Ovary (tissue), 9 donors: Measurements from ENCODE around the gene DACH1. TPM values are rescaled to one million over a fixed set of nuclear protein-coding genes. Genes with fewer than 3 reads are reported as not detected.

Experiments used
- DNase-seq, 5 donors: peaks; one replicate each; pipeline ENCODE4 v3.0.0-alpha.2; 2019 to 2020
- H3K27ac ChIP-seq, 2 donors: fragments of 200-600 bp; one replicate each; pipeline versions ENCODE4 v1.5.1 to v1.8.0; 2019 to 2022
- H3K27me3 ChIP-seq: fragments of 200-600 bp; one replicate; pipeline ENCODE4 v1.8.0; 2022
- H3K36me3 ChIP-seq: fragments of 200-600 bp; sonication (generic); one replicate; pipeline ENCODE4 v1.5.1; 2019
- H3K4me1 ChIP-seq: one replicate; pipeline ENCODE4 v1.8.1; 2013; ENCODE audit warnings: mild to moderate bottlenecking, moderate library complexity; ENCODE audit not compliant: insufficient read depth
- H3K4me3 ChIP-seq: fragments of 200-600 bp; sonication (generic); one replicate; pipeline ENCODE4 v1.5.1; 2017
- H3K9me3 ChIP-seq, 2 donors: fragments of 200-600 bp in 1 of 2; sonication (generic) in 1 of 2; one replicate each; pipeline versions ENCODE4 v1.5.1 to v1.8.1; 2013 to 2019; ENCODE audit warnings: mild to moderate bottlenecking in 1 of 2, moderate library complexity in 1 of 2
- EP300 ChIP-seq: sonication (generic); formaldehyde crosslinking; IDR thresholded peaks from one replicate; pipeline ENCODE4 v1.6.1; 2017; ENCODE audit warnings: antibody characterized with exemption
- POLR2A ChIP-seq: fragments of 450-650 bp; IDR thresholded peaks from one replicate; pipeline ENCODE4 v1.6.1; 2017; ENCODE audit warnings: antibody characterized with exemption, mild to moderate bottlenecking, moderate library complexity
- WGBS, 3 donors: extraction: QIAGEN DNeasy Blood & Tissue Kit in 1 of 3; methylation state at CpG; one replicate each; pipeline versions ENCODE4 v1.1.5 to v1.1.7; 2013 to 2017; 5-methylcytosine and 5-hydroxymethylcytosine counted together
- intact Hi-C, 4 donors: fragments of 100-400 bp; cut with DNase I; formaldehyde crosslinking; loops; one replicate each; pipeline versions ENCODE4 v1.11.0 to v1.15.1; 2022 to 2023
- polyA plus RNA-seq, 2 donors: library from polyadenylated mRNA; stranded (reverse); fragments of 200-250 nt in 1 of 2; fragments of 350-450 nt in 1 of 2; fragmentation: Illumina TruSeq in 1 of 2; extraction: RNeasy Lipid Tissue Mini Kit (QIAGEN cat#74804) in 1 of 2; gene quantifications; one replicate each; pipeline ENCODE4 v1.2.3, GENCODE V29; 2013 to 2014
- total RNA-seq, 7 donors: library from RNA; depleted of rRNA in 2 of 7; stranded (reverse); fragments of >200 nt in 2 of 7; fragmentation: NEBNext Ultra II Directional in 3 of 7; extraction: Animal tissue kit (Norgen Biotek cat#: 25700) in 3 of 7; gene quantifications; one replicate each; pipeline versions ENCODE4 v1.1.0 to v1.2.4, GENCODE V29; 2016 to 2023
- TF ChIP-seq, protein P1 (sequence below), 3 donors: fragments of 450-650 bp in 2 of 3; fragments of 200-600 bp in 1 of 3; IDR thresholded peaks; one replicate each; pipeline versions ENCODE4 v1.5.1 to v1.8.0; 2016 to 2022; ENCODE audit warnings: antibody characterized with exemption in 3 of 3, mild to moderate bottlenecking in 1 of 3
- donor health status: DM: no; HTN: no; CAD: no; lungs with moderate emphysema.
- donor health status: DM: no; HTN: no; CAD: no.
- donor health status: Bipolar disorder and iron deficiency.
- donor health status: DM: yes; HTN: yes; CAD: no.
- donor health status: DM: no; HTN: no; CAD: no.
- donor health status: DM: yes; HTN: yes; CAD: no.

Gene DACH1
- total and polyA plus RNA-seq, 9 donors, result 0.91 to 3.2 (median 1.7) TPM

DNA sequence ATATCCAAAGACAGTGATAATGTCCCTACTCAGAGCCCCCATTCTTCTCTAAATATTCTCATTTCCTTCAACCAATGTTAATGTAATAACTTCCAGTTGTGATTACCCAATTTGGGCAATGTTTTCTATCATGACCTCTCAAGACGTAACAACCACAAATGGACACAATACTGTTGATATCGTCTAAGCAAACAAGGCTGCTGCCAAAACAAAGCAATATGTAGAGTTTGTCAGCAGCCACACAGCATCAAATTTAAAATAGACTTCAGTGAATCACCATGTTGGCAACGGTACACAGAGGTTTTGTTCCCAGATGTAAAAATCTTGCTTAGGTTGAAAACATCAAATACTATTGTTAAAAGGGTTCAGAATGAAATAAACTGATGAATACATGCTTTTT lies 205.1 kb downstream of the DACH1 start:
- Histone ChIP-seq H3K9me3 (no peaks in the 10 kb centered on the region), H3K27me3 (peaks cover 2% of the 10 kb centered on the region), H3K27ac (no peak overlapping the region), H3K4me1 (no peaks in the 10 kb centered on the region), H3K4me3 (no peak overlapping the region), H3K36me3 (no peaks in the 10 kb centered on the region)
- DNase-seq, result no peak
- intact Hi-C loops, result no loop called here
- 5 to 15% (median 8%) methylated on average over 3 of the region's 3 CpGs for WGBS, 3 donors
- TF ChIP-seq, protein P1, sequence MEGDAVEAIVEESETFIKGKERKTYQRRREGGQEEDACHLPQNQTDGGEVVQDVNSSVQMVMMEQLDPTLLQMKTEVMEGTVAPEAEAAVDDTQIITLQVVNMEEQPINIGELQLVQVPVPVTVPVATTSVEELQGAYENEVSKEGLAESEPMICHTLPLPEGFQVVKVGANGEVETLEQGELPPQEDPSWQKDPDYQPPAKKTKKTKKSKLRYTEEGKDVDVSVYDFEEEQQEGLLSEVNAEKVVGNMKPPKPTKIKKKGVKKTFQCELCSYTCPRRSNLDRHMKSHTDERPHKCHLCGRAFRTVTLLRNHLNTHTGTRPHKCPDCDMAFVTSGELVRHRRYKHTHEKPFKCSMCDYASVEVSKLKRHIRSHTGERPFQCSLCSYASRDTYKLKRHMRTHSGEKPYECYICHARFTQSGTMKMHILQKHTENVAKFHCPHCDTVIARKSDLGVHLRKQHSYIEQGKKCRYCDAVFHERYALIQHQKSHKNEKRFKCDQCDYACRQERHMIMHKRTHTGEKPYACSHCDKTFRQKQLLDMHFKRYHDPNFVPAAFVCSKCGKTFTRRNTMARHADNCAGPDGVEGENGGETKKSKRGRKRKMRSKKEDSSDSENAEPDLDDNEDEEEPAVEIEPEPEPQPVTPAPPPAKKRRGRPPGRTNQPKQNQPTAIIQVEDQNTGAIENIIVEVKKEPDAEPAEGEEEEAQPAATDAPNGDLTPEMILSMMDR (IDR thresholded peaks at IDR 0.05), result no peak

- H3K27ac ChIP-seq, result no peak overlapping the region
- intact Hi-C loops, result no loop called here
Measured at GRCh38 chr13:71659404-71659803, 207.6 kb downstream of the DACH1 start.

DNA sequence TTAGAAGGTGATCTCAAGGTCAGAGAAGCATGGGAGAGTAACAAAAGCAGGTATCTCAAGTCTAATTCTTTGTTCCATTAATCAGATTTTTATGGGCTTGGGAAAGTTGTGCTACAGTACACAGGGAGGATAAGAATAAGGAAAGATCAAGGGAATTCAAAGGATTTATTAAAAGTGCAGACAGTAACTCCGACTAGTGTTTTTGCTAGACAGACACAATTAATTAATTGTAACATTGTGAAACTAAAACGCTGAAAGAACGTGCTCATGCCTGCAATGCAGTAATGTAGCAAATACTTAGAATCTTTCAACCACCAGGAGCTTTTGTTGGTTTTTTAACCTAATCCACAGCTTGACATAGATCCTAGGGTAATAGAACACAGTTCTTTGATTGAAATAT lies 221.5 kb downstream of the DACH1 start:
- Histone ChIP-seq H3K9me3 (no peaks in the 10 kb centered on the region), H3K4me3 (no peak overlapping the region), H3K27me3 (no peaks in the 10 kb centered on the region), H3K36me3 (no peaks in the 10 kb centered on the region), H3K4me1 (no peaks in the 10 kb centered on the region), H3K27ac (no peak overlapping the region)
- intact Hi-C loops, result no loop called here
- TF ChIP-seq POLR2A, result no peak
- TF ChIP-seq, protein P1 (IDR thresholded peaks at IDR 0.05), result no peak
- no peak for TF ChIP-seq EP300
- WGBS, 3 donors, result 50 to 72% (median 66%) methylated on average over 3 of the region's 3 CpGs
- DNase-seq, result no peak

More at GRCh38 chr13:71659404-71659803, 207.6 kb downstream of the DACH1 start:
- Histone ChIP-seq H3K4me3 (no peak overlapping the region), H3K9me3 (no peaks in the 10 kb centered on the region), H3K27me3 (no peaks in the 10 kb centered on the region), H3K36me3 (no peaks in the 10 kb centered on the region), H3K4me1 (no peaks in the 10 kb centered on the region)
- no peak for TF ChIP-seq POLR2A
- TF ChIP-seq EP300, result no peak
- TF ChIP-seq, protein P1 (IDR thresholded peaks at IDR 0.05), result no peak
- no peak for DNase-seq

GRCh38 chr13:71644579-71644978 lies 222.4 kb downstream of the DACH1 start:
- Histone ChIP-seq H3K36me3 (no peaks in the 10 kb centered on the region), H3K4me1 (no peaks in the 10 kb centered on the region), H3K27me3 (no peaks in the 10 kb centered on the region), H3K4me3 (no peak overlapping the region), H3K27ac (no peak overlapping the region), H3K9me3 (no peaks in the 10 kb centered on the region)
- TF ChIP-seq, protein P1 (IDR thresholded peaks at IDR 0.05), result no peak
- TF ChIP-seq POLR2A (no peak), EP300 (no peak)
- 79 to 88% (median 85%) methylated on average over 1 of the region's 1 CpG for WGBS, 3 donors
- intact Hi-C loops, result no loop called here
- no peak for DNase-seq

DNA sequence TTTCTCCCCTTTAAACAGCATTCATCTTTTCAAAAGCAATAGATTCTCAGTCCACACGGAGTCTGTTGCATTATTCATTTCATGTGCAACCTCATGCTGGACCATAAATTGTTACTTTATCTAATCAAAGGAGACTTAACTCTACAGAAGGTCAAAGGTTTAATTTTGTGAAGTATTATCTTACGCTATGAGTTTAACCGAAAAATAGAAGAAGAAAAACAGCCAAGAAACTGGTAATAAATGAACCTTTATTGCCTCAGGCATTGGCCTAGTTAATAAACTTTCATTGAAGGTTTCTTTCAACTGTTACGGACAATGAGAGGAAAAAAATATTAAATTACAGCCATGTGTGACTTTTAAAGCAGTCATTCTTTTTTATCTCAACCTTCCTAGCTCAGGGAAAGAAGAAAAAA lies 223.6 kb downstream of the DACH1 start:
- no peak for DNase-seq
- Histone ChIP-seq H3K27ac (no peak overlapping the region), H3K4me3 (no peak overlapping the region), H3K27me3 (no peaks in the 10 kb centered on the region), H3K36me3 (no peaks in the 10 kb centered on the region), H3K4me1 (no peaks in the 10 kb centered on the region), H3K9me3 (no peaks in the 10 kb centered on the region)
- intact Hi-C loops, result no loop called here
- TF ChIP-seq, protein P1 (IDR thresholded peaks at IDR 0.05), result no peak
- TF ChIP-seq POLR2A, result no peak
- no peak for TF ChIP-seq EP300
- WGBS, 3 donors, result 64 to 83% (median 82%) methylated on average over 4 of the region's 4 CpGs
